Activated CD4-positive, alpha-beta T cell treated with anti-CD3 and anti-CD28 coated beads, Interleukin-10, Interleukin-2, amounts not matched to agents 100 ng/mL and 50 ng/mL, durations not matched to agents 16 hours and 8 hours (primary cell): Measurements from ENCODE around the gene TAS1R2.

Experiments used
- DNase-seq: peaks from one replicate; pipeline ENCODE4 v3.0.0-alpha.2; 2020

Gene TAS1R2

GRCh38 chr1:18796950-18797349 lies 62.5 kb downstream of the TAS1R2 start:
- no peak for DNase-seq

GRCh38 chr1:18795002-18795689 lies 64.3 kb downstream of the TAS1R2 start:
- DNase-seq = no peak

- no peak for DNase-seq
Measured at GRCh38 chr1:18794561-18794960, 64.9 kb downstream of the TAS1R2 start.

- no peak for DNase-seq
Measured at GRCh38 chr1:18794051-18794450, 65.4 kb downstream of the TAS1R2 start.

GRCh38 chr1:18793164-18793563 lies 66.3 kb downstream of the TAS1R2 start:
- DNase-seq = no peak

GRCh38 chr1:18792747-18793146 lies 66.7 kb downstream of the TAS1R2 start:
- DNase-seq = no peak
